Body of pancreas (tissue), 4 donors: Measurements from ENCODE around the gene GDPGP1.

Source experiments
- POLR2A ChIP-seq, 3 donors: fragments of 450-650 bp; IDR thresholded peaks; one replicate each; pipeline ENCODE4 v1.6.1; 2016; ENCODE audit warnings: antibody characterized with exemption in 3 of 3, mild to moderate bottlenecking in 2 of 3
- TF ChIP-seq, protein P1 (sequence below), 7 experiments: fragments of 450-650 bp in 4 of 7; fragments of 200-600 bp in 3 of 7; sonication (generic) in 3 of 7; IDR thresholded peaks; one replicate each; pipeline ENCODE4 v1.5.1; 2016 to 2019; ENCODE audit warnings: antibody characterized with exemption in 7 of 7

DNA sequence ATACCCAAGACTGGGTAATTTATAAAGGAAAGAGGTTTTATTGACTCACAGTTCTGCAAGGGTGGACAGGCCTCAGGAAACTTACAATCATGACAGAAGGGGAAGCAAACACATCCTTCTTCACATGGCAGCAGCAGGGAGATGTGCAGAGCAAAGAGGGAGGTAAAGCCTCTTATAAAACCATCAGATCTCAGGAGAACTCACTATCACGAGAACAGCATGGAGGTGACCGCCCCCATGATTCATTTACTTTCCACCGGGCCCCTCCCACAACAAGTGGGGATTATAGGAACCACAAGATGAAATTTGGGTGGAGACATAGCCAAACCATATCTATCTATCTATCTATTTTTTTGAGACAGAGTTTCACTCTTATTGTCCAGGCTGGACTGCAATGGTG, 5.4 kb downstream of the GDPGP1 start:
- TF ChIP-seq, protein P1, sequence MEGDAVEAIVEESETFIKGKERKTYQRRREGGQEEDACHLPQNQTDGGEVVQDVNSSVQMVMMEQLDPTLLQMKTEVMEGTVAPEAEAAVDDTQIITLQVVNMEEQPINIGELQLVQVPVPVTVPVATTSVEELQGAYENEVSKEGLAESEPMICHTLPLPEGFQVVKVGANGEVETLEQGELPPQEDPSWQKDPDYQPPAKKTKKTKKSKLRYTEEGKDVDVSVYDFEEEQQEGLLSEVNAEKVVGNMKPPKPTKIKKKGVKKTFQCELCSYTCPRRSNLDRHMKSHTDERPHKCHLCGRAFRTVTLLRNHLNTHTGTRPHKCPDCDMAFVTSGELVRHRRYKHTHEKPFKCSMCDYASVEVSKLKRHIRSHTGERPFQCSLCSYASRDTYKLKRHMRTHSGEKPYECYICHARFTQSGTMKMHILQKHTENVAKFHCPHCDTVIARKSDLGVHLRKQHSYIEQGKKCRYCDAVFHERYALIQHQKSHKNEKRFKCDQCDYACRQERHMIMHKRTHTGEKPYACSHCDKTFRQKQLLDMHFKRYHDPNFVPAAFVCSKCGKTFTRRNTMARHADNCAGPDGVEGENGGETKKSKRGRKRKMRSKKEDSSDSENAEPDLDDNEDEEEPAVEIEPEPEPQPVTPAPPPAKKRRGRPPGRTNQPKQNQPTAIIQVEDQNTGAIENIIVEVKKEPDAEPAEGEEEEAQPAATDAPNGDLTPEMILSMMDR (IDR thresholded peaks at IDR 0.05) = no peak
- TF ChIP-seq POLR2A (IDR thresholded peaks at IDR 0.05) = no peak
